ENCODE measurements around the gene TMEM62.

The TMEM62 gene

GRCh38 chr15:43226436-43227305 is 93.3 kb downstream of the TMEM62 start:
- no peak for DNase-seq

DNA sequence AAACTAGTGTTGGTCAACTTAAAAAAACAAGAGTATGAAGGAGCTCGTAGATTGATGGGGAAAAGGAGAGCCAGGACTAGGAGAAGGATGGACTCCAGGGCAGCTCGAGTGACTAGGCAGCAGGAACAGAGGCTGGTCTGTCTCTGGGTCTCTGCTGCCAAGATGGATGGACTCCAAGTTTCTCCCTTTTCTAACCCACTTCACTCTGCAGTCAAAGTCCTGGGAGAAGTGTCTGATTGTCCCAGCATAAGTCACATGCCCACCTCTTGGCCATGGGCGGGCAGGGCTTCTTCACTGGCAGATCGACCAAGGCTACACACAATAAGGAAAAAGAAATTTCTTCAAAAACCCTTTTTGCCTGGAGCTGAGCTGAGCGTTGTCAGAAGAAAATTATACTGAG is 96.6 kb downstream of the TMEM62 start:
- DNase-seq = peak in 35 of 56 donors; percentile 4 to 65 (median 25)

DNA sequence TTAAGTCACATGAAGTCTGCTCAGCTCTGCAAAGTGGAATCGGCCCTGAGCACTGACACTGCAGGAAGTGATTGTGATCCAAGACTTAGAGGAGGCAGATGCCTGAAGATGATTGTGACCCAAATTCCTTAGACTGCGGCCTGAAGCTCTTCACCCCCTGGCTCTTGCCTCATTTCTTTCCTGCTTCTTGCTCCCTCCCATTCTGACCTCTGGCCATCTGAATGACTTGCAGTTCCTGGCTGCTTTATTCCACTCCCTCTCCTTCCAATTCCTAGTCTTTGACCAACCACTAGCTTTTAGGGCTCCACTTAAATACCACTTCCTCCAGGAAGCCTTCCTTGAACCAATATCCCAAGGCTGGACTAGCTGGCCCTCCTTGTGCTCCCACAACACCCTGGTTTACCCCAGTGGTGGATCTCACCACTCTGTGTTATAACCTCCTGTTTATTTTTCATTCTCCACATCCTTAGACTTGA is 97.3 kb downstream of the TMEM62 start:
- DNase-seq = no peak

DNA sequence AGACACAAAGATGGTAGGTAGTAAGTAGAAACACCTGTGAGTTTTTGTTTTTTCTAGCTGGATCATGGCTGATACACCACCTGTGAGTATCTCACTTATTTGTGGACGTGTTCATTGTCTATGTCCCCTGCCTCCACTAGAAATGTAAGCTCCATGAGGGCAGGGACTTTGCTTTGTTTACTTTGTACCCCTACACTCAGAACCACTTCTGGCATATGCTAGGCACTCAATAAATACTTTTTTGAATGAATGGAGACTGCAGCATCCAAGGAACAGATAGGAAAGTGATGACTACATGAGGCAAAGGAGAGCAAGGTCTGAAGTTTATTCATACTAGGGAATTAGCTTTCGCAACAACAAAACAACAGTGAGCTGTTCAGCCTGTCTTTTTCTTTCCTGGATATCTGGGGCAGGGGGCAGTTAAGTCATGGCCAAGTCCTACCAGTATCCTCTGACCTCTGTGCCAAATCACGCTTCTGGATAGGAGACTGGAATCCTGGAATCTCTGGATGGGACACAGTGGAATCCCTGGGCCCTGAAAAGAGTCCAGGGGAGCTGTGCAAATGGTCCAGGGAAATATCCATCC is 99.0 kb downstream of the TMEM62 start:
- DNase-seq = no peak

All from amygdala (tissue), 56 donors.